Erythroblast (primary cell): ENCODE measurements around the gene ADCYAP1.

Experiments
- DNase-seq, 2 experiments: peaks; one replicate each; lab custom pipeline; 2025; lab: John Stamatoyannopoulos, UW
- GATA1 ChIP-seq: IDR thresholded peaks from 2 replicates; pipeline ENCODE4 v1.6.1; 2011; ENCODE audit warnings: low read depth, mild to moderate bottlenecking, control low read depth, low read length, moderate library complexity
- POLR2A ChIP-seq: IDR thresholded peaks from 2 replicates; pipeline ENCODE4 v1.6.1; 2011; ENCODE audit warnings: mild to moderate bottlenecking, low read length

ADCYAP1 gene

GRCh38 chr18:905948-906415 lies 1.3 kb downstream of the ADCYAP1 start:
- no peak for DNase-seq
- no peak for TF ChIP-seq GATA1
- no peak for TF ChIP-seq POLR2A

DNA sequence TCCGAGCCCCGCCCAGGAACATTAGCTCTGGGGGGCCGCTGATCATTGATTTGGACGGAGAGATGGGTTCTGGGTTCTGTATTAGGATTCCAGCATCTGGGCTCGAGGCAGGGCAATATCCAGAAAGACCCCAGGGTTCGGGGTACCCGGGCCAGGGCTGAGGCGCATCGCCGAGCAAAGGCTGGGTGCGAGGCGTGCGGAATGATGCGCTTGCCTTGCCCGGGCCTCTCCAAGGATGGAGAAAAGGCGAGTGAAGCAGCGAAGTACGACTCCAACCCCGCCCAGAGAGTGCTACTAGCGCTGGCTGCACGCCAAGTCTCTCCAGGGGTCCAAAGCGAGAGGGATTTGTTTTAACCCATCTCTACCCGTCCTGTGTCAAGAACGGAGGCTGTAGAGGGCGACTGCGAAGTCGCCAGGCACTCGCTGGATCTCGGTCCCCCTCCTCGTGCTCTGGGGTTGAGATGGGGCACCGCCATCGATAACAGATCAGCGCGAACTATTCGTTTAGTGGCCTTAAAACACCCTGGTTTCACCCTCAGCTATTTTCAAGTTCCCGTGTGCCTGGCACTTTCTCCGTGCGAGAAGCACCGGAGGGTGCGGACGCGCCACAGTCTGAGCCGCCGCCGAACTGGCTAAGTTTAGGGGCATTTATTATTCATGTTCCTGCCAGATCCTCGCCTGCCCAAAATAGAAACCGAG lies 1.9 kb downstream of the ADCYAP1 start:
- TF ChIP-seq GATA1 (no peak), POLR2A (no peak)
- DNase-seq: no peak

- DNase-seq: no peak
- no peak for TF ChIP-seq POLR2A
- TF ChIP-seq GATA1: no peak
These were observed 2.6 kb downstream of the ADCYAP1 start for GRCh38 chr18:907115-907884.

- DNase-seq: no peak
- TF ChIP-seq GATA1: no peak
- TF ChIP-seq POLR2A: no peak
These were observed 3.5 kb downstream of the ADCYAP1 start for GRCh38 chr18:907885-908757.

- DNase-seq: no peak
These were observed 4.4 kb downstream of the ADCYAP1 start for GRCh38 chr18:908758-909724.

DNA sequence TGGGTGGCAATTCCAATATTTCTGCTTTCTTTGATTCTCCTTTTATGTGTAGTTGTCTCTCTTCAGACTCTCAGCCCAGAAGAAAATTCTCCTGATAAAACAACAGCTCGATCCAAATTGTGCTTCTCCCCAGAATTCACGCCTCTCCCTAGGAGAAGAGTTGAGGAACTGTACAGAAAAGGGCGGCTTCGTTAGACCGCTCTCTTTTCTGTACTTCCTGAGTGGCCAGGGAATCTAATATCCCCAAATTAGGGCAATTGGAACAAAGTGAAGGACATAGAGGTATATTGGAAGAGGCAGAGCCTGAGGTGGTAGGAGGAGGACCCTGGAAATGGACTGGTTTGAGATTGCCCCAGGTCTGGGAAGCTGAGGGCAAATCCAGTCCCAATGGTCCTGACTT lies 5.6 kb downstream of the ADCYAP1 start:
- no peak for TF ChIP-seq GATA1
- TF ChIP-seq POLR2A: no peak
- no peak for DNase-seq

More at GRCh38 chr18:908758-909724, 4.4 kb downstream of the ADCYAP1 start:
- TF ChIP-seq GATA1: no peak
- TF ChIP-seq POLR2A: no peak

- no peak for DNase-seq
- TF ChIP-seq GATA1: no peak
- no peak for TF ChIP-seq POLR2A
These were observed 6.4 kb downstream of the ADCYAP1 start for GRCh38 chr18:911025-911424.

GRCh38 chr18:911486-911885 lies 6.8 kb downstream of the ADCYAP1 start:
- DNase-seq: no peak
- TF ChIP-seq GATA1: no peak
- TF ChIP-seq POLR2A: no peak

- DNase-seq: no peak
- TF ChIP-seq POLR2A (no peak), GATA1 (no peak)
These were observed 11.9 kb downstream of the ADCYAP1 start for GRCh38 chr18:916562-916961.

DNA sequence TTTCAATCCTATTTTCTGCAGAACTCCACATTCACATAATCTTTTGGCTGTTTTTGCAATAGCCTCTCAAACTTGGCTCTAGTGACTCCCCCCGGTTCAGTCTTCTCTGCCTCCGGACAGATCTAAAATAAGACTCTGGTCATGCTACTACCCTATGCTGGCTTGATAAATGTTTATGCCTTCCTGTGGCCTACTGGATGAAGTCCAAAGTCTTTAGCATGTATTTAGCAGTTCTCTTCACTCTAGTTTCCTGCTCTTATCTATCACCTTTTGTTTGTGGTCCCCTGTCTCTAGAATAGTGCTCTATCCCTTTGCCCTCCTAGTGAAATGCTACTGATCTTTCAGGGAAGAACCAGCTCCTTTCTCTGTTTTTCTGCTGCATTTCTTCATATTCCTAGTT lies 14.4 kb downstream of the ADCYAP1 start:
- no peak for TF ChIP-seq POLR2A
- TF ChIP-seq GATA1: no peak
- no peak for DNase-seq

DNA sequence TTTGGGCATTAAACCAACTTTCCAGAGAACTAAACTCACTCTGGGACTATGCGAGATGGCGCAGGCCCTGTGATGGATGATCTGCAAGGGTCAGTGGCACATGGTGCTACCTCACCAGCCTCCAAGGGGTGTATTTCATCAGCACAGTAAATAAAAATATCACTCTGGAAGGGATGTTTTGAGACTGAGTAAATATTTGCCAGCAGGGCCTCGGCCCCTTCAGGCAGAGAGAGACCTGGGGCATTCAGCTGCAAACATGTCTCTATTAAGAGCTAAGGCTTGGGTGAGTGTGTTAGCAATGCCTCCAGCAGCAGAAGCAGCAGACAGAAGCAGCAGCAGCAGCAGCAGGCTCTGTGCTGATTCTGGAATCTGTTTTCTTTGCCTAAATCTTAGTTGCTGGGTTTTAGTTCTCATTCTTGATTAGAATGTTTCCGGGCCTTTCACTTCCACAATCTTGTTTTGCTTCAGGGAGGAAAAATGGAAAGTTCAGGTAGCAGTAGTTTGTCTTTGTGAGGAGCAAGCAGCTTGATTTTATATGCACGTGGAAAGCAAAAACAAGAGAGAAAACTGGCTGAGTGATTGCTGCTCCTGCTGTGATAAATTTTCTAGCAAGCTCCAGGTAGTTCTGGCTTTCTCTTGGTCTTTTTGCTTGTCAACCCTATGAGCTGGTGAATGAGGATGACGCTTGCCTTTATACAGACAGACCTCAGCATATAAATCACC lies 18.6 kb downstream of the ADCYAP1 start:
- DNase-seq: no peak
- TF ChIP-seq GATA1 (no peak), POLR2A (no peak)

DNA sequence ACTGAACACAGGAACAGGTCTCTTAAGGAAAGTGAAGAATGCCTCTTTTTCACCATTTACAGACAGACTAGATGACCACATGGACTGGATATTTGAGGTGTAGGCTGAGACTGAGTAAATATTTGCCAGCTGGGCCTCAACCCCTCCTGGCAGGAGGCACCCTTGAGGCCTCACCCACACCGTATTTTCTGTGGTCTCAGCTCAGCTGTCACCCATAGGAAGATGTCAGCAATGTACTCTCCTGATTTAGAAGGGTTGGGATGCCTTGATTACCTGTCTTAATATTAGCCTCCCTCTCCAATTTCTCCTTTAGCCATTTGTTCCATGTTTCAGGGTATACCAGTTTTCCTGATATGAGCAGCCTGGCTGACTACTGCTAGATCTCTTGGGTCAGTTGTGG lies 20.3 kb downstream of the ADCYAP1 start:
- TF ChIP-seq POLR2A (no peak), GATA1 (no peak)
- DNase-seq: no peak

- no peak for TF ChIP-seq POLR2A
- TF ChIP-seq GATA1: no peak
- no peak for DNase-seq
These were observed 22.3 kb downstream of the ADCYAP1 start for GRCh38 chr18:926946-927345.

DNA sequence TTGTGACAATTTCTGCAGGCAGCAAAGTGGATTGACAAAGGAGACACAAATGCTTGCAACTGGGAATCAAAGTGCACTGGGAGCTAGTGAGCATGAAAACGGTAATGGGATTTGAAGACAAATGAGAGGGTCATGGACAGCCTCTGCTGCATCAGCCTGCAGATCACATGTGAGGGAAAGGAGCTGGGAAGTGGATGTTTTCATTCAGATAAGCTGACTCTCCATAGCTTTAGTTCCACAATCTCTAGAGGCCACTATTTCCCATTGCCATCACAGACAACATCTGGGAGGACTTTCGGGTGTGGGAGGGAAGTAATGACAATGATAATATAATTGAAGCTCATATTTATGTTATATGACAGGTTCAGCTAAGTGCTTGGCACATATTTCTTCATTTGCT lies 28.4 kb downstream of the ADCYAP1 start:
- no peak for DNase-seq
- TF ChIP-seq POLR2A (no peak), GATA1 (no peak)
